Liver (tissue), 9 donors: ENCODE measurements around the gene AGBL4. TPM values are rescaled to one million over a fixed set of nuclear protein-coding genes. Genes with fewer than 3 reads are reported as not detected.

Experiments
- DNase-seq: peaks from one replicate; pipeline ENCODE4 v3.0.0-alpha.2; 2017; ENCODE audit warnings: low spot score
- H3K27ac ChIP-seq, 2 donors: one replicate each; pipeline ENCODE4 v1.7.0; 2013; ENCODE audit warnings: inconsistent platforms in 2 of 2, low read length in 2 of 2, control low read depth in 1 of 2, low read depth in 1 of 2, mild to moderate bottlenecking in 1 of 2
- H3K27me3 ChIP-seq, 4 donors: one replicate each; pipeline versions ENCODE4 v1.6.1 to v1.7.0; 2013; ENCODE audit warnings: low read length in 3 of 4, inconsistent platforms in 1 of 4, mild to moderate bottlenecking in 1 of 4, moderate library complexity in 1 of 4; ENCODE audit not compliant: control insufficient read depth in 4 of 4, insufficient read depth in 4 of 4
- H3K36me3 ChIP-seq, 4 donors: one replicate each; pipeline versions ENCODE4 v1.6.1 to v1.7.0; 2013; ENCODE audit warnings: low read length in 3 of 4, mild to moderate bottlenecking in 3 of 4, low read depth in 1 of 4, moderate library complexity in 1 of 4; ENCODE audit not compliant: control insufficient read depth in 4 of 4, insufficient read depth in 3 of 4
- H3K4me1 ChIP-seq, 4 donors: one replicate each; pipeline versions ENCODE4 v1.6.1 to v1.7.0; 2013; ENCODE audit warnings: low read length in 3 of 4, mild to moderate bottlenecking in 3 of 4, moderate library complexity in 1 of 4; ENCODE audit not compliant: control insufficient read depth in 4 of 4, insufficient read depth in 4 of 4
- H3K4me3 ChIP-seq, 3 donors: one replicate each; pipeline versions ENCODE4 v1.6.1 to v1.7.0; 2013; ENCODE audit warnings: low read length in 3 of 3, control low read depth in 1 of 3, low read depth in 1 of 3, mild to moderate bottlenecking in 1 of 3
- H3K9ac ChIP-seq, 2 donors: one replicate each; pipeline ENCODE4 v1.7.0; 2013; ENCODE audit warnings: low read length in 2 of 2, mild to moderate bottlenecking in 2 of 2, moderate library complexity in 2 of 2, control low read depth in 1 of 2, low read depth in 1 of 2
- H3K9me3 ChIP-seq, 4 donors: one replicate each; pipeline versions ENCODE4 v1.6.1 to v1.7.0; 2013; ENCODE audit warnings: low read length in 3 of 4; ENCODE audit not compliant: control insufficient read depth in 4 of 4
- EGR1 ChIP-seq, 2 donors: IDR thresholded peaks; 2 replicates each; pipeline ENCODE4 v1.6.1; 2016 to 2018; ENCODE audit warnings: antibody characterized with exemption in 2 of 2, low read depth in 2 of 2
- FOXA1 ChIP-seq: IDR thresholded peaks from 2 replicates; pipeline ENCODE4 v1.6.1; 2016; ENCODE audit warnings: antibody characterized with exemption
- FOXA2 ChIP-seq: IDR thresholded peaks from 2 replicates; pipeline ENCODE4 v1.6.1; 2016; ENCODE audit warnings: antibody characterized with exemption
- GABPA ChIP-seq, 2 donors: IDR thresholded peaks in 1 of 2; conservative IDR thresholded peaks in 1 of 2; 2 replicates each; pipeline ENCODE4 v1.6.1; 2016; ENCODE audit warnings: antibody characterized with exemption in 2 of 2, mild to moderate bottlenecking in 1 of 2, moderate library complexity in 1 of 2
- HNF4A ChIP-seq, 2 donors: conservative IDR thresholded peaks; 2 replicates each; pipeline ENCODE4 v1.6.1; 2016; ENCODE audit warnings: antibody characterized with exemption in 2 of 2, mild to moderate bottlenecking in 2 of 2
- HNF4G ChIP-seq: IDR thresholded peaks from 2 replicates; pipeline ENCODE4 v1.6.1; 2016; ENCODE audit warnings: antibody characterized with exemption
- JUND ChIP-seq, 2 donors: IDR thresholded peaks; 2 replicates each; pipeline ENCODE4 v1.6.1; 2016; ENCODE audit warnings: antibody characterized with exemption in 2 of 2
- NR2F2 ChIP-seq: IDR thresholded peaks from 2 replicates; pipeline ENCODE4 v1.6.1; 2016; ENCODE audit warnings: antibody characterized with exemption
- RAD21 ChIP-seq, 2 donors: IDR thresholded peaks; 2 replicates each; pipeline ENCODE4 v1.6.1; 2016; ENCODE audit warnings: antibody characterized with exemption in 2 of 2, mild to moderate bottlenecking in 2 of 2
- RXRA ChIP-seq, 2 donors: IDR thresholded peaks; 2 replicates each; pipeline ENCODE4 v1.6.1; 2017 to 2018; ENCODE audit warnings: antibody characterized with exemption in 2 of 2, mild to moderate bottlenecking in 1 of 2
- SP1 ChIP-seq: IDR thresholded peaks from 2 replicates; pipeline ENCODE4 v1.6.1; 2018; ENCODE audit warnings: antibody characterized with exemption, mild to moderate bottlenecking
- TAF1 ChIP-seq: conservative IDR thresholded peaks from 2 replicates; pipeline ENCODE4 v1.6.1; 2016; ENCODE audit warnings: antibody characterized with exemption, mild to moderate bottlenecking
- WGBS: extraction: QIAGEN DNeasy Blood & Tissue Kit; methylation state at CpG from one replicate; pipeline ENCODE4 v1.1.7; 2013; 5-methylcytosine and 5-hydroxymethylcytosine counted together
- polyA plus RNA-seq, 2 donors: library from polyadenylated mRNA; stranded (reverse) in 1 of 2; unstranded in 1 of 2; fragments of 200-250 nt in 1 of 2; fragments of >200 nt in 1 of 2; fragmentation: Nextera tagmentation in 1 of 2; extraction: Ambion mirVana in 1 of 2; gene quantifications; one replicate each; pipeline versions ENCODE4 v1.2.1 to v1.2.3, GENCODE V29; 2013 to 2015
- total RNA-seq, 2 donors: library from RNA; depleted of rRNA; stranded (reverse); fragments of >200 nt; gene quantifications; one replicate each; pipeline ENCODE4 v1.2.3, GENCODE V29; 2014
- TF ChIP-seq, protein P1 (sequence below): IDR thresholded peaks from 2 replicates; pipeline ENCODE4 v1.6.1; 2016; ENCODE audit warnings: antibody characterized with exemption
- TF ChIP-seq, protein P2 (sequence below): fragments of 150-350 bp; IDR thresholded peaks from 2 replicates; pipeline ENCODE4 v1.5.1; 2017; ENCODE audit warnings: improper control_type of control experiment, low read depth, low read length; ENCODE audit not compliant: missing input control
- TF ChIP-seq, protein P3 (sequence below): IDR thresholded peaks from 2 replicates; pipeline ENCODE4 v1.6.1; 2016; ENCODE audit warnings: antibody characterized with exemption
- TF ChIP-seq, protein P4 (sequence below): IDR thresholded peaks from 2 replicates; pipeline ENCODE4 v1.6.1; 2016; ENCODE audit warnings: antibody characterized with exemption, mild to moderate bottlenecking
- TF ChIP-seq, protein P5 (sequence below): IDR thresholded peaks from 2 replicates; pipeline ENCODE4 v1.6.1; 2016; ENCODE audit warnings: antibody characterized with exemption
- donor health status: healthy.
- donor health status: healthy.
- donor health status: healthy.
- donor health status: healthy.
- donor health status: healthy.

AGBL4 gene
- total and polyA plus RNA-seq, 4 donors: 0.75 to 0.76 TPM; not detected in 2

DNA sequence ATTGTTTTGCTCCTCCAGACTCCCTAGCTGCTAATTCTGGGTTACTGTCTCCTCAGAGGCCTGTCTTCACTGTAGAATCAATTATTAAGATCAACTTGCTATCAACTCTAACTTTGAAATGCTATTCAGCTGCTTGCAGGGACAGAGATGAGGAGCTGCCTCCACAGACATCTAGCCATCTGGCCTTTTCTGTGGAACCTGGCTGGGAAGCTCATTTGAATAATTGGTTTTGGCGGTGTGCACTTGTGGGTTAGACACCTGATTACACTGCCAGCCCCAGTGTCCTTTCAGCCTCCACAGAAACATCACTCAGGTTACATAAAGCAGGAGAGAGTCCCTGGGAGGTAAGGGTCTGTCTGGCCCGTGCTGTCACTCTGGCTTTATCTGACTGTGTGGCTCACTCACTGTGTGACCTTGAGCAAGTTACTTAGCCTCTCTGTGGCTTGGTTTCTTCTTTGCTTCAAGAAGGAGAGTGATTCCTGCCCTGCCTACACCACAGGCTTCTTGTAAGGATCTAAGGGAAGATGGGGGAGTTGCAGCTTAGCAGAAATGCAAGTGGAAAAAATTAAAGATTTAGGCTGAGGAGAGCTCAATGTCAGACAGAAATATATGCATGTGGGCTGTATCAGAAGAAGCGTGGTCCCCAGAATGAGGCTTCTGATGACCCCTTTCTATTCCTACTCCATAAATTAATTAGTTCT lies 1378.7 kb downstream of the AGBL4 start:
- H3K27ac ChIP-seq: no peak overlapping the region
- H3K9me3 ChIP-seq: no peaks in the 10 kb centered on the region
- H3K36me3 ChIP-seq: no peaks in the 10 kb centered on the region
- peaks cover 0 to 8% (median 0%) of the 10 kb centered on the region in 4 donors for H3K4me1 ChIP-seq
- DNase-seq: no peak
- TF ChIP-seq HNF4G (no peak), TAF1 (no peak), NR2F2 (no peak), SP1 (no peak), HNF4A (conservative IDR thresholded peaks at IDR 0.05) (no peak), EGR1 (IDR thresholded peaks at IDR 0.05; ENCODE audit: low read depth in 2 of 2) (no peak), RAD21 (IDR thresholded peaks at IDR 0.05) (no peak), FOXA1 (no peak), FOXA2 (no peak), GABPA (IDR thresholded peaks at IDR 0.05 in 1 of 2, conservative IDR thresholded peaks at IDR 0.05 in 1 of 2) (no peak), JUND (IDR thresholded peaks at IDR 0.05) (no peak), RXRA (IDR thresholded peaks at IDR 0.05) (no peak)
- TF ChIP-seq, protein P1, sequence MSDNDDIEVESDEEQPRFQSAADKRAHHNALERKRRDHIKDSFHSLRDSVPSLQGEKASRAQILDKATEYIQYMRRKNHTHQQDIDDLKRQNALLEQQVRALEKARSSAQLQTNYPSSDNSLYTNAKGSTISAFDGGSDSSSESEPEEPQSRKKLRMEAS: no peak
- TF ChIP-seq, protein P2, sequence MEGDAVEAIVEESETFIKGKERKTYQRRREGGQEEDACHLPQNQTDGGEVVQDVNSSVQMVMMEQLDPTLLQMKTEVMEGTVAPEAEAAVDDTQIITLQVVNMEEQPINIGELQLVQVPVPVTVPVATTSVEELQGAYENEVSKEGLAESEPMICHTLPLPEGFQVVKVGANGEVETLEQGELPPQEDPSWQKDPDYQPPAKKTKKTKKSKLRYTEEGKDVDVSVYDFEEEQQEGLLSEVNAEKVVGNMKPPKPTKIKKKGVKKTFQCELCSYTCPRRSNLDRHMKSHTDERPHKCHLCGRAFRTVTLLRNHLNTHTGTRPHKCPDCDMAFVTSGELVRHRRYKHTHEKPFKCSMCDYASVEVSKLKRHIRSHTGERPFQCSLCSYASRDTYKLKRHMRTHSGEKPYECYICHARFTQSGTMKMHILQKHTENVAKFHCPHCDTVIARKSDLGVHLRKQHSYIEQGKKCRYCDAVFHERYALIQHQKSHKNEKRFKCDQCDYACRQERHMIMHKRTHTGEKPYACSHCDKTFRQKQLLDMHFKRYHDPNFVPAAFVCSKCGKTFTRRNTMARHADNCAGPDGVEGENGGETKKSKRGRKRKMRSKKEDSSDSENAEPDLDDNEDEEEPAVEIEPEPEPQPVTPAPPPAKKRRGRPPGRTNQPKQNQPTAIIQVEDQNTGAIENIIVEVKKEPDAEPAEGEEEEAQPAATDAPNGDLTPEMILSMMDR: no peak
- TF ChIP-seq, protein P3, sequence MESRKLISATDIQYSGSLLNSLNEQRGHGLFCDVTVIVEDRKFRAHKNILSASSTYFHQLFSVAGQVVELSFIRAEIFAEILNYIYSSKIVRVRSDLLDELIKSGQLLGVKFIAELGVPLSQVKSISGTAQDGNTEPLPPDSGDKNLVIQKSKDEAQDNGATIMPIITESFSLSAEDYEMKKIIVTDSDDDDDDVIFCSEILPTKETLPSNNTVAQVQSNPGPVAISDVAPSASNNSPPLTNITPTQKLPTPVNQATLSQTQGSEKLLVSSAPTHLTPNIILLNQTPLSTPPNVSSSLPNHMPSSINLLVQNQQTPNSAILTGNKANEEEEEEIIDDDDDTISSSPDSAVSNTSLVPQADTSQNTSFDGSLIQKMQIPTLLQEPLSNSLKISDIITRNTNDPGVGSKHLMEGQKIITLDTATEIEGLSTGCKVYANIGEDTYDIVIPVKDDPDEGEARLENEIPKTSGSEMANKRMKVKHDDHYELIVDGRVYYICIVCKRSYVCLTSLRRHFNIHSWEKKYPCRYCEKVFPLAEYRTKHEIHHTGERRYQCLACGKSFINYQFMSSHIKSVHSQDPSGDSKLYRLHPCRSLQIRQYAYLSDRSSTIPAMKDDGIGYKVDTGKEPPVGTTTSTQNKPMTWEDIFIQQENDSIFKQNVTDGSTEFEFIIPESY: no peak
- TF ChIP-seq, protein P4, sequence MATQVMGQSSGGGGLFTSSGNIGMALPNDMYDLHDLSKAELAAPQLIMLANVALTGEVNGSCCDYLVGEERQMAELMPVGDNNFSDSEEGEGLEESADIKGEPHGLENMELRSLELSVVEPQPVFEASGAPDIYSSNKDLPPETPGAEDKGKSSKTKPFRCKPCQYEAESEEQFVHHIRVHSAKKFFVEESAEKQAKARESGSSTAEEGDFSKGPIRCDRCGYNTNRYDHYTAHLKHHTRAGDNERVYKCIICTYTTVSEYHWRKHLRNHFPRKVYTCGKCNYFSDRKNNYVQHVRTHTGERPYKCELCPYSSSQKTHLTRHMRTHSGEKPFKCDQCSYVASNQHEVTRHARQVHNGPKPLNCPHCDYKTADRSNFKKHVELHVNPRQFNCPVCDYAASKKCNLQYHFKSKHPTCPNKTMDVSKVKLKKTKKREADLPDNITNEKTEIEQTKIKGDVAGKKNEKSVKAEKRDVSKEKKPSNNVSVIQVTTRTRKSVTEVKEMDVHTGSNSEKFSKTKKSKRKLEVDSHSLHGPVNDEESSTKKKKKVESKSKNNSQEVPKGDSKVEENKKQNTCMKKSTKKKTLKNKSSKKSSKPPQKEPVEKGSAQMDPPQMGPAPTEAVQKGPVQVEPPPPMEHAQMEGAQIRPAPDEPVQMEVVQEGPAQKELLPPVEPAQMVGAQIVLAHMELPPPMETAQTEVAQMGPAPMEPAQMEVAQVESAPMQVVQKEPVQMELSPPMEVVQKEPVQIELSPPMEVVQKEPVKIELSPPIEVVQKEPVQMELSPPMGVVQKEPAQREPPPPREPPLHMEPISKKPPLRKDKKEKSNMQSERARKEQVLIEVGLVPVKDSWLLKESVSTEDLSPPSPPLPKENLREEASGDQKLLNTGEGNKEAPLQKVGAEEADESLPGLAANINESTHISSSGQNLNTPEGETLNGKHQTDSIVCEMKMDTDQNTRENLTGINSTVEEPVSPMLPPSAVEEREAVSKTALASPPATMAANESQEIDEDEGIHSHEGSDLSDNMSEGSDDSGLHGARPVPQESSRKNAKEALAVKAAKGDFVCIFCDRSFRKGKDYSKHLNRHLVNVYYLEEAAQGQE: no peak
- TF ChIP-seq, protein P5, sequence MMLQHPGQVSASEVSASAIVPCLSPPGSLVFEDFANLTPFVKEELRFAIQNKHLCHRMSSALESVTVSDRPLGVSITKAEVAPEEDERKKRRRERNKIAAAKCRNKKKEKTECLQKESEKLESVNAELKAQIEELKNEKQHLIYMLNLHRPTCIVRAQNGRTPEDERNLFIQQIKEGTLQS: no peak
- no peaks in the 10 kb centered on the region for H3K27me3 ChIP-seq
- no peak overlapping the region for H3K4me3 ChIP-seq
- H3K9ac ChIP-seq: no peak overlapping the region
- 84% methylated on average over 3 of the region's 3 CpGs for WGBS
